HFF-Myc (cell line): ENCODE measurements around the gene FAM110C.

Experiments used
- DNase-seq: peaks from one replicate; pipeline ENCODE4 v3.0.0-alpha.2; 2011; ENCODE audit warnings: low read depth; ENCODE audit errors: extremely low read depth
- H3K4me3 ChIP-seq: replicated peaks from 2 replicates; pipeline ENCODE4 v1.5.1; 2011; ENCODE audit warnings: low read depth, mild to moderate bottlenecking, control low read depth, low read length
- TF ChIP-seq, protein P1 (sequence below): IDR thresholded peaks from 2 replicates; pipeline ENCODE4 v1.5.1; 2012; ENCODE audit warnings: mild to moderate bottlenecking, low read depth, low read length, control low read depth; ENCODE audit errors: missing control alignments

The FAM110C gene

DNA sequence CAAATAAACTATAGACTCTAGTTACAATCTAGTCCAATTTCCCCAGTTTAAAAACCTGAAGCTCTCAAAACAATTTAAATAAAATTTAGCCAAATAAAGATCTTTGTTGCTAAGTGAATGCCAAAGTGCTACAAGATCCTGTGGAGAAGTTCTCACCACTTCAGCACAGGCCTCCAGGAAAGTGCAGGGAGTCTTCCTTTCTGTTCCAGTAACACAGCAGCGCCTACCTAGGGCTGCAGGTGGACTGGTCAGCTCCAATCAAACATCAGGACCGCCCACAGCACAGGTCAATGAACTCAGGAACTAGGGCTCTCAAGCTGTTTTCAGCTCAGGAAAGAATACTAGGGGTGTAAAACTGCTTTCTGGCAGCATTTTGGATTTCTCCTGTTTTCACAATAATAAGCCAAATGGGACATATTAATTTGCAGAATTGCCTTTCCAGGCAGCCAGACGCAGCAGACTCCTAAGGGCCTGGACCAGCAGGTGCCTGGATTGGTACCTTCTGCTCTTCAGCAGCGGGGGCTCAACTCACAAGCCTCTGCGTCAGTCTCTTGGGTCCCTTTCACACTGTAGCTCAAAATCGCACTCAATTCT, 1.5 kb downstream of the FAM110C start:
- H3K4me3 ChIP-seq, result no peak overlapping the region
- TF ChIP-seq, protein P1, sequence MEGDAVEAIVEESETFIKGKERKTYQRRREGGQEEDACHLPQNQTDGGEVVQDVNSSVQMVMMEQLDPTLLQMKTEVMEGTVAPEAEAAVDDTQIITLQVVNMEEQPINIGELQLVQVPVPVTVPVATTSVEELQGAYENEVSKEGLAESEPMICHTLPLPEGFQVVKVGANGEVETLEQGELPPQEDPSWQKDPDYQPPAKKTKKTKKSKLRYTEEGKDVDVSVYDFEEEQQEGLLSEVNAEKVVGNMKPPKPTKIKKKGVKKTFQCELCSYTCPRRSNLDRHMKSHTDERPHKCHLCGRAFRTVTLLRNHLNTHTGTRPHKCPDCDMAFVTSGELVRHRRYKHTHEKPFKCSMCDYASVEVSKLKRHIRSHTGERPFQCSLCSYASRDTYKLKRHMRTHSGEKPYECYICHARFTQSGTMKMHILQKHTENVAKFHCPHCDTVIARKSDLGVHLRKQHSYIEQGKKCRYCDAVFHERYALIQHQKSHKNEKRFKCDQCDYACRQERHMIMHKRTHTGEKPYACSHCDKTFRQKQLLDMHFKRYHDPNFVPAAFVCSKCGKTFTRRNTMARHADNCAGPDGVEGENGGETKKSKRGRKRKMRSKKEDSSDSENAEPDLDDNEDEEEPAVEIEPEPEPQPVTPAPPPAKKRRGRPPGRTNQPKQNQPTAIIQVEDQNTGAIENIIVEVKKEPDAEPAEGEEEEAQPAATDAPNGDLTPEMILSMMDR, result no peak
- no peak for DNase-seq

DNA sequence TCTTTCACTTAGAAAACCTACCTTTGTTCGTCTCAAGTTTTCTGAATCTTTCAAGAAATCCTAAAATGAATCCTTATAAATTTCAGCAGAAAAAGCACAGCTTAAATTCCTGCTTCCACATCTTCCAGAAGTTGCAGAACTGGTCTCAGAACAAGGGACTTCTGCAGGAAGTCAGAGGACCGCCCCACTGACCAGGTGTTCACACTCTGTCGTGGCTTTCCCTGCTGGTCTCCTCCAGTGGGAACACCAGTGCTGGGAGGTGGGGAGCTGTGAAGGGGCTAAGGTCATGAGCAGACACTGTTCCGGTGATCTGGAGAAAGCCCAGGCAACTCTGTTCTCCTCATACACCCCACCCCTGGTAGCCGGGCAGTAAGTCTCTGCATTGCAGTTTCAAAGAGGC, 3.5 kb downstream of the FAM110C start:
- DNase-seq, result no peak
- TF ChIP-seq, protein P1, result no peak
- H3K4me3 ChIP-seq, result no peak overlapping the region

DNA sequence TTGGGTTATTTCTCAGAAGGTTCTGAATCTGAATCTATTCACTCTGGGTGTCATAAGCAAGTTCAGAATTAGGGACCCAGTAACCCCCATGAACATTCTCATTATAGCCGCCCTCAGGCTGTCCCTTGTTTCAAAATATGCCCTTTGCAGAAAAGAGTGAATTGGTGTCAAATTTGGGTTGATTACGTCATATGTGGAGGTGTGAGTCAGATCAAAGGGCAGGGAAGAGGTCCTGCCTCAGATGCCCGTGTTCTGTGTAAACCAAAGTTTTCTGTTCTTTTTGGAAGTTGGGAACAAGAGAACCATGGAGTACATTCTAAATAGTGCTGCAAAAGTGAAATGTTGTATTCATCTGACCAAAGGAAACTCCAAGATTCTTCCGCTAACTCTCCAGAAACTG, 5.8 kb downstream of the FAM110C start:
- TF ChIP-seq, protein P1, result no peak
- no peak for DNase-seq

DNA sequence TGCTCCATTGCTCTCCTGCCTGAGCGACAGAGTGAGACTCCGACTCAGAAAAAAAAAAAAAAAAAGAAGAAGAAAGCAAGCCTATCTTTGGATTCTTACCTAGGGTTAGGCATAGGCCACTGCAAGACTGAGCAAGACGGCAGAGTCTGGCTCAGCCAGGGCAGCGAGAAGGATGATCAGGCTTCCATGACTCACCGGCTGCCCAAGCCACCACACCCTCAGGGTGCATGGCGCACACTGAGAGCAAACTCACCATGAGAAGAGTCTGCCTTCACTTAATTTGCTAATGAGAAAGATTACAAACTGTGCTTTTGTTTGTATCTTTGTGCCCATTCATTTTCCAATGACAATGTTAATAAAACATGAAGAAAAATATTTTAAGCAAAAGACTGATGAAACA, 8.2 kb downstream of the FAM110C start:
- TF ChIP-seq, protein P1, result no peak
- no peak for DNase-seq
- H3K4me3 ChIP-seq, result no peak overlapping the region

More for the DNA sequence above, 5.8 kb downstream of the FAM110C start:
- no peak overlapping the region for H3K4me3 ChIP-seq

DNA sequence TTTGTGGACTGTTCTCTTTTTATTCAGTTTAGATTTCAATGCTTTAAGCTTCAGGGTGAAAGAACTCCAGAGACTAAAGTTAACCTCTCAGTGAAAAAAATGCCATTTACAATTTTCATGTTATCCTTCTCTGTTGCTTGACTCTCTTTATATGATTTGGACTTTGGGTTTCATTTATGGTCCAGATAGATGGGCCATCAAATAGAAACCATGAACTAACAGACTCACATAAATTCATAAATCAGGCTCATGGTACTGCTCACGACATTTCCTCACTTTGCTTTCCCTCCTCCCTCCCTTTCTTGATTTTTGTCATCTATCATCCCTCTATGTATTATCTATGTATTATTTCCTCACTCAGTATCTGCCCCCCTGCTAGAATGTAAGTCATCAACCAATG, 10.0 kb downstream of the FAM110C start:
- no peak for DNase-seq
- TF ChIP-seq, protein P1, result no peak
- H3K4me3 ChIP-seq, result no peak overlapping the region

DNA sequence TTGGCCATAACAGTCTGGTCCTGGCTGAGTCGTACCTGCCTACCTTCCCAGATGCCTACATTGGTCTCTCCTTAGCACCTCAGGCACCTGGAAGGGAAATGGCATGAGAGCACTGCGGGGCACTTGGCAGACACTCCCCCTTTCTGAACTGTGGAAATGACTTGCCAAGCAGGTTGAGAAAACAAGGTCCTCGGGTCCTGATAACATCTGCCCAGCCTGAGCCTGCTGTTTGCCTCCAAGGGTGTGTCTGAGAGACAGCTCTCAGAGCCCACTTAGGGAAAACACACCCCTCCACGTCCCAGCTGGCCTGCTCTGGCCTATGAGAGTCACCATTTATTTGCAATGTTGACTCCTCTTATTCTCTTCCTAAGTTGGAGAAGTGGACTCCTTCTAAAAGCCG, 10.5 kb downstream of the FAM110C start:
- H3K4me3 ChIP-seq, result no peak overlapping the region
- TF ChIP-seq, protein P1, result no peak
- no peak for DNase-seq

DNA sequence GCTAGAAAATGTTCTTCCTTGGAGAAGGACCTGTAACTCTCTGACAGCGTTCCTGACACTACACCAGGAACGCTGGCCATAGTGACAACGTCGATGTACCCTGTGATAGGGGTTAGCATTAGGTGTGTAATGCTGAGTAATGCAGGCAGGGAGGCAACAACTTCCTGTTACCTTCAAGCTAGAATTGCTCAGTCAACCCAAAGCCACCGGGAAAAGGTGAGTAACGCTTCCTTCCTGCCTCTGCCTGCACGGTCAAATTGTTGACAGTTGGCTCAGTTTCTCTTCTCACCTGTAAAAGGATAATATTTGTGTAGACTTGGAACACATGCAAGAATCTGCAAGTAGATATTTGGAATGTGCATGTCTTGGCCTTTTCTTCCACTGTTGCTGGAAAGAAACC, 12.7 kb downstream of the FAM110C start:
- TF ChIP-seq, protein P1, result no peak
- no peak for DNase-seq
- no peak overlapping the region for H3K4me3 ChIP-seq
